GM08714 (cell line): Measurements from ENCODE around the gene LSMEM2.
A peak's percentile ranks its signal among the peaks of the same experiment; 100 is the strongest.
"Not testable (repeated sequence)": the region's sequence is repeated elsewhere in the genome, so short reads cannot be mapped to it uniquely, and the experiment has no call there.

Experiments
- H3K4me3 ChIP-seq: fragments of 200-500 bp; sonication (Bioruptor generic); 2 replicates; pipeline ENCODE4 v1.5.1; 2014; ENCODE audit warnings: mild to moderate bottlenecking, low read length, inconsistent platforms
- ZNF274 ChIP-seq: IDR thresholded peaks from 2 replicates; pipeline ENCODE4 v1.6.1; 2012; ENCODE audit warnings: mild to moderate bottlenecking, low read depth, low read length

Gene LSMEM2

GRCh38 chr3:50299929-50300680 lies 21.2 kb downstream of the LSMEM2 start:
- peak overlapping the region; percentile 53; the same call in 1 of the 2 replicates for H3K4me3 ChIP-seq
- no peak for TF ChIP-seq ZNF274

- no peak for TF ChIP-seq ZNF274
- H3K4me3 ChIP-seq: no peak overlapping the region
Measured at GRCh38 chr3:50300681-50301254, 21.9 kb downstream of the LSMEM2 start.

GRCh38 chr3:50302095-50303012 lies 23.5 kb downstream of the LSMEM2 start:
- no peak for TF ChIP-seq ZNF274
- H3K4me3 ChIP-seq: no peak overlapping the region

DNA sequence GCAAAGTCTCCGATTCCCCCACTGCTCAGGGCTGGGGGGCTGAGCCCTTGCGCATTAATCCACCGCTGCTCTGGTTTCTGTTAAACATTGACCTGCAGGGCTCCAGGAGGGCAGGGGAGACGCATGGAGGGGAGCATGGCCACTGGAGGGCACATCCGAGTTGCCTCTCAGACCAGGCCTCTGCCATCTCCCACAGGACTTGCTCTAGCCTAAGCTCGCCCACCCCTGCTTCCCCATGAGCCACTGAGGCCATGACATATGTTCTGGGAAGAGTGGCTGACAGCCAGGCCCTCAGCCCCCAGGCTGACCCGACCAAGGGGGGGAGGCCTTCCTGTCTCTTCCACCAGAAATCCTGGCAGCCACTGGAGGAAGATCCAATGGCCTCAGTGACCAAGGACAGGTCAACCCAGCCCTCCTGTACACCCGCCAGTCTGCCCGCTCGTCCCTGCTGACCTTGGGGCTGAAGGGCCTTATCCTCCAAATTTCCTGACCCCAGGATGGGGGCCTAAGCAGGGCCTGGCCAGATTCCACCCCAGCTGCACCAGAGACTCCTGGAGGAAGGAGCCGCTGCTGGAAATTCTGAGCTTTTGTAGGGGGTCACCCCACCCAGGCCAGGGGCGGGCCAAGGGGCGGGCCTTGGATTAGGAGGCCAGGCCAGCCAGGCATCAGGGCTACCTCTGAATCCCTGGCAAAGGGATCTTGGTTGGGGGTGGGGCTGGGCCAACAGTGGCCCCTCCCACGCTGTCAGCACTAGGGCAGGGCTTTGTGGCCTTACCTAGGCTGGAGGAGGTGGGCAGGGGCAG lies 24.3 kb downstream of the LSMEM2 start, which contains the start of gene HYAL1:
TSS of gene HYAL1 (minus strand) at position 562 of the 803 bp plus-strand sequence. CDS start 618 bp downstream, outside the sequence.
- TF ChIP-seq ZNF274: no peak
- no peak within 1 kb of the TSS for H3K4me3 ChIP-seq

GRCh38 chr3:50304601-50305000 lies 25.7 kb downstream of the LSMEM2 start:
- no peak for TF ChIP-seq ZNF274
- H3K4me3 ChIP-seq: no peak overlapping the region

- not testable (repeated sequence) for H3K4me3 ChIP-seq
Measured at GRCh38 chr3:50312041-50312440, 33.2 kb downstream of the LSMEM2 start.

- H3K4me3 ChIP-seq: no peak overlapping the region
- TF ChIP-seq ZNF274: no peak
Measured at GRCh38 chr3:50314342-50314741, 35.5 kb downstream of the LSMEM2 start.

DNA sequence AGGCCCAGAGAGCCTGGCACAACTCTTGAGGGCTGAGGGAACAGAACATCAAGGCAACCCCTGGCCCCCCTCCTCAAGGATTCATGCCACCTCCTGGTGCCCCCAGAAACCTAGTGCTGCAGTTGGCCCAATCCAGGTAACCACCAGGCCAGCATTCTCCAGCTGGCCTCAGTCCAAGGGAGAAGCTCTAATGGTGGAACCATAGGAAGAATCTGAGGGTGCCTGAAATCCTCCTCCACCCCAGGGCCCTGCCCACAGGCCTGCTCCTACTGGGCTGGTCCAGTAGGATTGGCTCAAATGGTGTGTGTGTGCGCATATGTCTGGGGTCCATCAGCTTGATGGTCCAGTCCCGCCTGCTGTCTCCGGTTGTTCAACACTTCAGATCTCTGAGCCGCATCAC lies 35.9 kb downstream of the LSMEM2 start:
- TF ChIP-seq ZNF274: no peak
- no peak overlapping the region for H3K4me3 ChIP-seq

DNA sequence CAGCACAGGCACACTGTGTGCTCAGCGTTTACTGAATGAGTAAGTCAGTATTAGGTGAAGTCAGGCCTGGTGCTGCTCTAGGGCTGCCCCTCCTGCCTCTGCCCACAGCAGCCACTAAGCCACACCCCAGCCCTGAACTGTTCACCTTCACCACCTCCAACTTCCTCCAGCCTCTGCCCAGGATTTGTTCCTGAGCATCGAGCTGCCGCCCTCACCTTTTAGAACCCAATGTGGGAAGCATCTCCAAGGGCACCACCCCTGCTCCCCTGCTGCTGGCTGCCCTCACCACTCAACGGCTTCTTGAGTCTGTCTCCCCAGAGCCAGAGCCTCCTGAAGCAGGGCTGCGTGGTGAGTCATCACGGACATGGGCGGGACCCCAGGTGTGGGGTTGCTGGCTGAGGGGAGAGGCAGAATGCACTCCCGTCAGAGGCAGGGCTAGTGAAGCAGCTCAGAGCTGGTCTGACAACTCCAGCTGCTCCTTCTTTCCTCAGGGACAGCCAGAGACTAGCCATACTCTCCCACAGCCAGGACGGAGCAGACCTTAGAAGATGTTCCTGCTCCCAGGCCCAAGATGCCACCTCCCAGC lies 37.9 kb downstream of the LSMEM2 start:
- H3K4me3 ChIP-seq: no peak overlapping the region
- no peak for TF ChIP-seq ZNF274

DNA sequence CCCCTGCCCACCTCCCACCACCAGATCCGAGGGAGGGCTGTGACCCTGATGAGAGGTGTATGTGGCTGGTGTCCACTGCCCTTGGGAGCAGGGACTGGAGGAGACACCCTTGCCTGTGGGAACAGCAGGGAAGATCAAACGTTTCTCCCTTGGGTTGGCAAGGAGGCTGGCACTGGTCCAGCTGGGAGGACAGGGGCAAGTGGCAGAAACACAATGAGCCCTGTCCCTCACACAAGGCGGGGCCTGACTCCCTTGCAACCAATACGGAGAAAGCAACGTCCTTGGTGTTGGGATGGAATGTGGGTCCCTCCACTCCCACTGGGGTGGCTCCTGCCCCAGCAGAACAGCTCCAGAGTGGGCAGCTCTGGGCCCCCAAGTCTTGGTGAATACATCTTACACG lies 38.4 kb downstream of the LSMEM2 start:
- H3K4me3 ChIP-seq: no peak overlapping the region
- TF ChIP-seq ZNF274: no peak

GRCh38 chr3:50318163-50318562 lies 39.3 kb downstream of the LSMEM2 start:
- TF ChIP-seq ZNF274: no peak
- H3K4me3 ChIP-seq: no peak overlapping the region

DNA sequence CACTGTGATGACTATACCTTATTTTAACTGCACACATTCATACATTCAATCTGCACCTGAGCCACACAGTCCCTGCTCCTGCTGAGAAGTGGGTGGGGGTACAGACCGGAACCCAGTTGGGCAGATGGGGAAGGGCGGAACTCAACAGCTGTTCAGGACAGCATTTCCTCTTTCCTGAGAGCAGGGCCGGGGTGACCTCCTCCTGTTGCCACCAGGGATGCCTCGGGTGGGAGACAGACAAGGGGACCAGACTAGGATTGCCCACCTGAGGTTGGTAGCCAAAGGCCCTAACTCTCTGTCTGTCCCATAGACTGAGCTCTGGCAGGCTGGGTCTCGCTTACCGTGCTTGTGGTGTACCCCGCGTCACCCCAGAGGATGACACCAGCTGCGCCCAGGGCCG lies 39.7 kb downstream of the LSMEM2 start:
- no peak for TF ChIP-seq ZNF274
- H3K4me3 ChIP-seq: no peak overlapping the region

GRCh38 chr3:50319181-50319893 lies 40.5 kb downstream of the LSMEM2 start:
- H3K4me3 ChIP-seq: no peak overlapping the region
- TF ChIP-seq ZNF274: no peak
